NCI-H345 (cell line): ENCODE data around the gene CAMKK1.

Experiments
- DNase-seq: peaks from one replicate; lab custom pipeline; 2025; lab: John Stamatoyannopoulos, UW

Gene CAMKK1

GRCh38 chr17:3896968-3897235 is 4.0 kb upstream of the CAMKK1 start:
- no peak for DNase-seq

DNA sequence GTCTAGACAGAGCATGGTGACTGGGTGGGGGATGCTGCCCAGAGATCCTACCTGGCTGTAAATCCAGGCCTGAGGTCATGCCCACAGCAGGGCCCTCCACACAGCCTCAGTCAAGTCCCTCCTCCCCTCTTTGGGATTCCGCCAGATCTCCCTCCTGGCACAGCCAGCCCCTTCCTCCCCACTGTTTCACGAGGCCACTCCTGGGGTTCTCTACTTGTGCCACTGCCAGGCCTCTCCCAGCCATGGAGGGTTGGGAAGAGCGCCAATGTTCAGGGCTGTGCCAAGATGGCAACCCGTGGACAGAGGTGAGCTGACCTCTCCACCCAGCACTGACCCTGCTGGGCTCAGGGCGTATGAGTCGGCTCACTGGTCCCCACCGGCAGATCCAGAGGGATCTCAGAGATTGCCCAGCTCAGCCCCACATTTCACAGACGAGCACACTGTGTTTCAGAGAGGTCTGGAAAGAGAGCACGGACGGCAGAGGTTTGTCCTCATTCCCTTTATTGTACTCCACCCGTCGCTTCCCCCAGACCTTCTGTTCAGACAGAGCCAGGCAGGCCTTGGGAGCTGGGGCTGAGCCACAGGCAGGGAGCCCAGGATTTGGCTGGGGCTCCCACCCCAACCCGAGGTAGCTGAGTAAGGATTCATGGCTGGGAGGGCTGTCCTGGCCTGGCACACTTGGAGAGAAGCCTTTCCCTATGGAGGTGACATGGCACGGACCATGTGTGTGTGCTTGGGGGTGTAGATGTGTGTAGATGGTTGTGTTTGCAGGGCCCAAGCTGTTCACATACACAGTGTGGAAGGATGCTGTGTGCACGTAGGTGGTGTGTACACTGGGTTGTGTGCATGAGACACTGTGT is 3.5 kb upstream of the CAMKK1 start:
- DNase-seq, result no peak

DNA sequence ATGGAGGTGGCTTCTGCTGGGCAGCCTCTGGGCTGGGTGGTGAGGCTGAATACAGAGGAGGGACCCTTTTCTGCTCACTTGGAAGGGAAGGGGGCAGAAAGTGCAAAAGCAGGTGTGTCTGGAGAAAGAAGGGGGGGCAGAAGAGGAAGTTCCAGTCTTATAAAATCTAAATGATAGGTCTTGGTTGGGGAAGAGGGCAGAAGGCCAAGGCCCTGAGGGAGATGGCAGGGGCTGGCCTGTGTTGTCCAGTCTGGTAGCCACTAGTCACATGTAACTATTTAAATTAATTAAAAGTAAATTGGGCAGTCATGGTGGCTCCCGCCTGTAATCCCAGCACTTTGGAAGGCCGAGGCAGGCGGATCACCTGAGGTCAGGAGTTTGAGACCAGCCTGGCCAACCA is 2.5 kb upstream of the CAMKK1 start:
- no peak for DNase-seq

GRCh38 chr17:3894911-3895343 is 2.1 kb upstream of the CAMKK1 start:
- no peak for DNase-seq

DNA sequence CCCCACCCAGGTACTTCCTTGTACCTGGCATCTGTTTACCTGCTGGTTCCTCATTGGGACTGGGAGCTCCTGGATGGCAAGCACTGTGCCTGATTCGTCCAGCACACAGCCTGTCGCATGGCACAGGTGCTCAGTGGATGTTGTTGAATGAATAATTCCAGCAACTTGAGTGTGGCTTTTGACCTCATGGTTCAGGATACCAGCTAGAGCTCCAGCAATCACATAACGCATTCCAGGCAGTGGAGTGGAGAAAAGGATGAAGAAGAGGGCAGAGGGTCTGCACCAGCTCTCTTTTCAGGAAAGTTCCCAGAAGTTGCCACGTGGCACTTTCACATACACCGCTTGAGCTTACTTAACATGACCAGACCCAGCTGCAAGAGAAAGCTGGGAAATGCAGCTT is 1.3 kb upstream of the CAMKK1 start:
- DNase-seq, result no peak

GRCh38 chr17:3893720-3894116 is 865 bp upstream of the CAMKK1 start:
- no peak for DNase-seq

GRCh38 chr17:3892095-3892998 is 506 bp downstream of the CAMKK1 start:
- DNase-seq, result peak; percentile 31

- DNase-seq, result no peak
Measured at GRCh38 chr17:3891626-3892094, 1.2 kb downstream of the CAMKK1 start.

DNA sequence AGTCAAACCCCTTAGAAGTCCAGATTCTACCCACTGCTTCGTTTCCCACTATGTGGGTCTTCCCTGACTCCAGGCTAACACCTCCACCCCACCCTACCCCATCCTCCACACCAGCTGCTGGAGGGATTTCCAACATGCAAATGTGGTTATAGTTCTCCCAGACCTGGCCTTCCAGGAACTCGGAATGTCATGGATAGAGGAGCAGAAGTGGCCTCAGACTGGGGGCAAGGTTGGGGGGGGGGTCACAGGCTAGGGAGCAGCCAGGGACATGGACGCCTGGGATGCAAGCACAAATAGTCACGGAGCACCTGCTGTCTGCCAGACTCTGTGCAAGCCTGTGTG is 2.0 kb downstream of the CAMKK1 start:
- DNase-seq, result no peak

DNA sequence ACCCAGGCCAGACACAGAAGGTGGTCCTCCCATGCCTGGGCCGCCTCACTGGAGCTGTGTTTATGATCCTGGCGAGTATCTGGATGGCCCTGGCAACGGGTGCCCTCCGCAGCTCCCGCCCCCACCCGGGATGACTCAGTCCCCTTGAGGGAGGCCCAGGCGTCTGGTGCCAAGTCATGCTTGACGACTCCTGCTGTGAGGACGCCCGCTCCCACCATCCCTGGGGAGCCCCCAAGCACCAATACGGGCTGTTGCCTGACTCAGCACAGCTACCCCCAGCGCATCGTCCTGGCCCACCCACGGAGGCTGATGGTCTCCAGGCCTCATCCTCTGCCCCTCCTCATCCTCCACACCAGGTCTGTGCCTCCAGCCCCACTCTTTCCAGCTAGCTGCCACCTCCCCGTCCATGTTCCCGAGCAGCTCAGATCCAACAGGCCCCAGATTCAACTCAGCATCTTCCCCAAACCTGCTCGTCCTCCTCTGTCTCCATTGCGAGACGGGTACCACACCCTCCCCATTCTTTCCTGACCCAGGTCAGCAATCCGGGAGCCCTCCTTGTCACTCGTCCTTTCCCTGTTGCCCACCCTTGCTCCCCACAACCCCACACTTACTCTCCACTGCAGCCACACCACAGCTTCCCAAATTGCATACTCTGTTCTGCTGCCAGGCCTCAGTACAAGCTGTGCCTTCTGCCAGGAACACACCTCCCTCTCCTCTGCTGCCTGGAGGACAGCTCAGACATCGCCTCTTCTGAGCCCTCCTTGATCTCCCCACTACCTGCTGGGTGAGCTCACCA is 2.6 kb downstream of the CAMKK1 start:
- DNase-seq, result peak; percentile 46

GRCh38 chr17:3889325-3890012 is 3.4 kb downstream of the CAMKK1 start:
- no peak for DNase-seq

DNA sequence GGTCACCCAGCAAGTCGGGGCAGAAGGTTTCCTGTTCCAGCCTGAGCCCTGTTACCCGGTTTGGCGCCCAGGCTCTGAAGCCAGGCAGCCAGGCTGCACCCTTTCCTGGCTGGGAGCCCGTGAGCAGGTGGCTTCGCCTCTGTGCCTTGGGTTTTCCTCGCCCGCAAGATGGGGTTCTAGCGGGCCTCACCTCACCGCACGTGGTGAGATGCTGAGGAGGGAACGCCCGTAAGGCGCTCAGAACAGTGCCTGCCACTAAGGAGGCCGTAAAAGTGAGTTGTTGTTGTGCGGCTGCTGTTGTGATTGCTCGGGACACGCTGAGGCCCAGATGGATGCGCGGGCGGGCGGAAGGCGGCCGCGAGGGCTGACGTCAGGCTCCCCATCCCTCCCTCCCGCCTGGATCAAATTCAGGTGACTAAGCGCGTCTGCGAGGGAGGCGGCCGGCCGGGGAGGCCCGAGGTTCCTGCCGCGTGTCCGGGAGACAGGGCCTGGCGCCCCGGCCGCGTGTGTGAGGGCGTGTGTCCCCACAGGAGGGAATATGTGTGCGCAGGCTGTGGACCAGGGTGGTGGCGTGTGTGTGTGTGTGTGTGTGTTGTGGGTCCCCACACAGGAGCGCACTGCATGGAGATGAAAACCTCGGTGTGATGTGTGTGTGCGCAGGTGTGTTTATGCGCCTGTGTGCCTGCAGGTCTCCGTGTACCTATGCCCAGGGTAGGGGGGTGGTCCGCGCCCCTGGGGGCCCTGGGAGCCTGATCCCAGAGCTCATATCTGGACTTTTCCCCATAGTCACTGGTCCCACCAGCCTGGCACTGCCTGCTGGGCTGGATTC is 4.3 kb downstream of the CAMKK1 start:
- no peak for DNase-seq

GRCh38 chr17:3887804-3888203 is 5.0 kb downstream of the CAMKK1 start:
- DNase-seq, result no peak

DNA sequence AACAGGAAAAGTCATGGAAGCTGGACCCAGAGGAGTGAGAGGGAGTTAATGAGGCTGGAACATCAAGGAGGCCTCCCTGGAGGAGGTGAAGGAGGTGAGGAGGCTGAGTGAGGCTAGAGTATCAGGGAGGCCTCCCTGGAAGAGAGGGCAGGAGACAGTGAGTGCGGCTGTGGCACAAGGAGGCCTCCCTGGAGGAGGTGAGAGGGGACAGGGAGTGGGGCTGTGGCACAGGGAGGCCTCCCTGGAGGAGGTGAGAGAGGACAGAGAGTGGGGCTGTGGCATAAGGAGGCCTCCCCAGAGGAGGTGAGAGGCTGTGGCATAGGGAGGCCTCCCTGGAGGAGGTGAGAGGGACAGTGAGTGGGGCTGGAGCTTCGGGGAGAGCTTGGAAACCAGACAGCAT is 5.5 kb downstream of the CAMKK1 start:
- no peak for DNase-seq

GRCh38 chr17:3886776-3887175 is 6.1 kb downstream of the CAMKK1 start:
- DNase-seq, result no peak

- no peak for DNase-seq
Measured at GRCh38 chr17:3885970-3886369, 6.9 kb downstream of the CAMKK1 start.

- DNase-seq, result no peak
Measured at GRCh38 chr17:3885271-3885670, 7.6 kb downstream of the CAMKK1 start.

DNA sequence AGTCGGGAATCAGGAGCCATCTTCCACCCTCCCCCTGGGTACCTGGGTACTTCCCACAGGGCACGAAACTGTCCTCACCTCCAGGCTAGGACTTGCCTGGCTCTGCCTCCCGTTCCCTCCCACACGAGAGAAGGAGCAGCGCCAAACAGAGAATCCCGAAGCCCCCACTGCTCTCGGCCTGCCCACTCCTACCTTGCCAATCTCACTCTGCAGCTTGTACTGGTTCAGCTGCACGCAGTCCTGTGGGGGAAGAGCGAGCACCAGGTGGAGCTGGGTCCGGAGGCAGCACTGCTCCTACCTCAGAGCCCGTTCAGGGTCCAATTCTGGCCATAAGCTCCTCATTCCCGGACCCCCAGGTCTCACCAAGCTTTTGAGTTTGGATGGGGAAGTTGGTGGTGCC is 8.7 kb downstream of the CAMKK1 start:
- no peak for DNase-seq

GRCh38 chr17:3882276-3882675 is 10.6 kb downstream of the CAMKK1 start:
- no peak for DNase-seq

DNA sequence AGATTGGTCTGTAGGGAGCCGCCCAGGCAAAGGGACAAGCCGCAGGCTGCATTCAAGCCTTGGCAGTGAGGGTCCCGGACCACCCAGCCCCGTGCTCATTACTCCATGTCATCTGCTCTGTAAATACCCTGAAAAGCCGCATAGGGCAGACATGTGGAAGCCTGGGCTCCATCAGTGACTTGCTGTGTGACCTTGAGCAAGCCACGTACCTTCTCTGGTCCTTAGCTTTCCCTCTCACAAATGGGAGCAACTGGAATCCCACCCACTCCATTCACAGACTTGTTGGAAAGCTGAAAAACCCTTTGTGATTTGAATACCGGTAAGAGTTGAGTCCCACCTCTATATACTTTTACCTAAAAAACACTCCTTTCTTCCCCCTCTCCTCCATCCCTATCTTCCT is 11.9 kb downstream of the CAMKK1 start:
- DNase-seq, result no peak
